Astrocyte (in vitro differentiated cells and primary cell): ENCODE data around the gene FHIT. TPM values are rescaled to one million over a fixed set of nuclear protein-coding genes. Genes with fewer than 3 reads are reported as not detected.
A peak's percentile ranks its signal among the peaks of the same experiment; 100 is the strongest.

Experiments
- DNase-seq: peaks from one replicate; pipeline ENCODE4 v3.0.0-alpha.2; 2010; ENCODE audit warnings: low read depth
- FAIRE-seq: peaks from 2 replicates; lab custom pipeline; 2011; peaks lifted over from hg19 to GRCh38; lab: Jason Lieb, UNC
- H2AFZ ChIP-seq: 2 replicates; pipeline ENCODE4 v1.6.0; 2012; ENCODE audit warnings: low read depth, low read length, inconsistent platforms
- H3K27ac ChIP-seq: 2 replicates; pipeline ENCODE4 v1.5.1; 2011; ENCODE audit warnings: low read depth, low read length, inconsistent platforms
- H3K27me3 ChIP-seq: 2 replicates; pipeline ENCODE4 v1.6.0; 2011; ENCODE audit warnings: low read length, inconsistent platforms; ENCODE audit not compliant: insufficient read depth
- H3K36me3 ChIP-seq: 2 replicates; pipeline ENCODE4 v1.5.1; 2011; ENCODE audit warnings: low read length, inconsistent platforms; ENCODE audit not compliant: insufficient read depth
- H3K4me1 ChIP-seq: 2 replicates; pipeline ENCODE4 v1.5.1; 2011; ENCODE audit warnings: low read length, inconsistent platforms; ENCODE audit not compliant: insufficient read depth
- H3K4me2 ChIP-seq: 2 replicates; pipeline ENCODE4 v1.6.0; 2012; ENCODE audit warnings: low read length, inconsistent platforms
- H3K4me3 ChIP-seq: 2 replicates; pipeline ENCODE4 v1.5.1; 2011; ENCODE audit warnings: low read depth, mild to moderate bottlenecking, low read length, inconsistent platforms; ENCODE audit not compliant: insufficient read depth
- H3K79me2 ChIP-seq: 2 replicates; pipeline ENCODE4 v1.6.0; 2012; ENCODE audit warnings: mild to moderate bottlenecking, low read length, inconsistent platforms; ENCODE audit not compliant: insufficient read depth
- H3K9ac ChIP-seq: 2 replicates; pipeline ENCODE4 v1.6.0; 2012; ENCODE audit warnings: mild to moderate bottlenecking, low read length, inconsistent platforms
- H3K9me3 ChIP-seq: 2 replicates; pipeline ENCODE4 v1.5.1; 2012; ENCODE audit warnings: low read depth, mild to moderate bottlenecking, low read length, inconsistent platforms; ENCODE audit not compliant: insufficient read depth
- H4K20me1 ChIP-seq: 2 replicates; pipeline ENCODE4 v1.6.0; 2012; ENCODE audit warnings: low read length, inconsistent platforms; ENCODE audit not compliant: insufficient read depth
- H3K27ac Mint-ChIP-seq: one replicate; pipeline ENCODE4 v1.8.0; 2021; ENCODE audit warnings: mild to moderate bottlenecking, mixed read lengths; ENCODE audit not compliant: unreplicated experiment
- H3K27me3 Mint-ChIP-seq: one replicate; pipeline ENCODE4 v1.8.0; 2021; ENCODE audit warnings: low read depth, mixed read lengths; ENCODE audit not compliant: unreplicated experiment
- H3K36me3 Mint-ChIP-seq: one replicate; pipeline ENCODE4 v1.8.0; 2021; ENCODE audit warnings: low read depth, mixed read lengths; ENCODE audit not compliant: unreplicated experiment
- H3K4me1 Mint-ChIP-seq: one replicate; pipeline ENCODE4 v1.8.0; 2021; ENCODE audit warnings: low read depth, mixed read lengths; ENCODE audit not compliant: unreplicated experiment
- H3K4me3 Mint-ChIP-seq: one replicate; pipeline ENCODE4 v1.8.0; 2021; ENCODE audit warnings: mild to moderate bottlenecking, moderate library complexity, mixed read lengths; ENCODE audit not compliant: unreplicated experiment
- H3K9me3 Mint-ChIP-seq: one replicate; pipeline ENCODE4 v1.8.0; 2021; ENCODE audit warnings: mild to moderate bottlenecking, mixed read lengths; ENCODE audit not compliant: unreplicated experiment
- CTCF ChIP-seq: IDR thresholded peaks from 2 replicates; pipeline ENCODE4 v1.5.1; 2011; ENCODE audit warnings: low read depth, mild to moderate bottlenecking, inconsistent platforms, low read length, moderate library complexity; ENCODE audit not compliant: insufficient read depth
- EZH2 ChIP-seq: IDR thresholded peaks from 2 replicates; pipeline ENCODE4 v1.6.1; 2012; ENCODE audit warnings: mild to moderate bottlenecking, low read length, inconsistent platforms; ENCODE audit not compliant: insufficient read depth
- total RNA-seq: library from RNA; stranded (reverse); gene quantifications from 2 replicates; pipeline ENCODE4 v1.2.1, GENCODE V29; 2021

The FHIT gene
- total RNA-seq, 1 donor from 2014 or later = 6.7 TPM

GRCh38 chr3:60580809-60581208 is 670.4 kb downstream of the FHIT start:
- Histone ChIP-seq H2AFZ (no peak overlapping the region), H3K9ac (no peak overlapping the region), H3K27ac (no peak overlapping the region), H3K9me3 (no peaks in the 10 kb centered on the region), H3K36me3 (no peaks in the 10 kb centered on the region), H4K20me1 (no peaks in the 10 kb centered on the region), H3K4me3 (no peak overlapping the region), H3K4me1 (peaks cover 7% of the 10 kb centered on the region), H3K79me2 (no peaks in the 10 kb centered on the region), H3K4me2 (no peak overlapping the region), H3K27me3 (no peaks in the 10 kb centered on the region)
- H3K9me3 Mint-ChIP-seq = no peaks in the 10 kb centered on the region
- FAIRE-seq = no peak
- no peaks in the 10 kb centered on the region for H3K27me3 Mint-ChIP-seq
- peaks cover 9% of the 10 kb centered on the region for H3K4me1 Mint-ChIP-seq
- TF ChIP-seq CTCF (no peak), EZH2 (no peak)
- no peak overlapping the region for H3K27ac Mint-ChIP-seq
- no peak overlapping the region for H3K4me3 Mint-ChIP-seq
- H3K36me3 Mint-ChIP-seq = no peaks in the 10 kb centered on the region
- no peak for DNase-seq

GRCh38 chr3:60579734-60580133 is 671.5 kb downstream of the FHIT start:
- Mint-ChIP-seq H3K4me1 (peaks cover 9% of the 10 kb centered on the region), H3K27ac (peak overlapping the region; percentile 96), H3K9me3 (no peaks in the 10 kb centered on the region), H3K36me3 (no peaks in the 10 kb centered on the region), H3K4me3 (no peak overlapping the region), H3K27me3 (no peaks in the 10 kb centered on the region)
- FAIRE-seq (peak; percentile 85), DNase-seq (peak; percentile 94)
- Histone ChIP-seq H4K20me1 (no peaks in the 10 kb centered on the region), H3K27ac (peak overlapping the region; percentile 40), H3K9me3 (no peaks in the 10 kb centered on the region), H3K9ac (no peak overlapping the region), H3K4me1 (peaks cover 7% of the 10 kb centered on the region), H3K79me2 (no peaks in the 10 kb centered on the region), H3K4me2 (no peak overlapping the region), H3K4me3 (no peak overlapping the region), H3K36me3 (no peaks in the 10 kb centered on the region), H2AFZ (no peak overlapping the region), H3K27me3 (no peaks in the 10 kb centered on the region)
- TF ChIP-seq EZH2 = no peak
- no peak for TF ChIP-seq CTCF

- no peaks in the 10 kb centered on the region for H3K36me3 Mint-ChIP-seq
- H3K79me2 ChIP-seq = no peaks in the 10 kb centered on the region
- H3K36me3 ChIP-seq = no peaks in the 10 kb centered on the region
- H3K4me3 ChIP-seq = no peak overlapping the region
- no peaks in the 10 kb centered on the region for H3K9me3 ChIP-seq
- H3K27me3 ChIP-seq = no peaks in the 10 kb centered on the region
- H3K9ac ChIP-seq = no peak overlapping the region
- peak; percentile 81 for FAIRE-seq
- H3K27me3 Mint-ChIP-seq = no peaks in the 10 kb centered on the region
- H3K4me3 Mint-ChIP-seq = no peak overlapping the region
- no peak for DNase-seq
- H4K20me1 ChIP-seq = no peaks in the 10 kb centered on the region
- H3K4me1 Mint-ChIP-seq = peaks cover 9% of the 10 kb centered on the region
- H3K27ac Mint-ChIP-seq = no peak overlapping the region
- H3K9me3 Mint-ChIP-seq = no peaks in the 10 kb centered on the region
- TF ChIP-seq EZH2 = no peak
- no peak overlapping the region for H3K27ac ChIP-seq
- no peak overlapping the region for H2AFZ ChIP-seq
- H3K4me1 ChIP-seq = peaks cover 4% of the 10 kb centered on the region
- H3K4me2 ChIP-seq = no peak overlapping the region
Measured at GRCh38 chr3:60578936-60579335, 672.3 kb downstream of the FHIT start.
